Measurements from ENCODE around the gene NUP93.
"Not testable (repeated sequence)": the region's sequence is repeated elsewhere in the genome, so short reads cannot be mapped to it uniquely, and the experiment has no call there.

Gene NUP93

GRCh38 chr16:56709443-56710040 is 20.4 kb upstream of the NUP93 start:
- no peak for DNase-seq

GRCh38 chr16:56710181-56710737 is 19.7 kb upstream of the NUP93 start:
- no peak for DNase-seq

- DNase-seq, result no peak
These were observed 18.1 kb upstream of the NUP93 start for GRCh38 chr16:56711862-56712261.

- DNase-seq, result no peak
These were observed 16.1 kb upstream of the NUP93 start for GRCh38 chr16:56713794-56714193.

GRCh38 chr16:56715126-56715525 is 14.8 kb upstream of the NUP93 start:
- DNase-seq, result no peak

GRCh38 chr16:56716761-56717160 is 13.2 kb upstream of the NUP93 start:
- no peak for DNase-seq

- DNase-seq, result not testable (repeated sequence)
These were observed 12.4 kb upstream of the NUP93 start for GRCh38 chr16:56717532-56717931.

GRCh38 chr16:56722200-56722842 is 7.6 kb upstream of the NUP93 start:
- no peak for DNase-seq

- no peak for DNase-seq
These were observed 5.7 kb upstream of the NUP93 start for GRCh38 chr16:56724191-56724590.

GRCh38 chr16:56726283-56726682 is 3.6 kb upstream of the NUP93 start:
- DNase-seq, result no peak

- no peak for DNase-seq
These were observed 3.0 kb upstream of the NUP93 start for GRCh38 chr16:56726926-56727325.

GRCh38 chr16:56728027-56728426 is 1.9 kb upstream of the NUP93 start:
- DNase-seq, result no peak

GRCh38 chr16:56728980-56729734 is 772 bp upstream of the NUP93 start:
- no peak for DNase-seq

GRCh38 chr16:56732366-56732765 is 2.4 kb downstream of the NUP93 start:
- DNase-seq, result no peak

- DNase-seq, result no peak
These were observed 2.9 kb downstream of the NUP93 start for GRCh38 chr16:56732832-56733231.

GRCh38 chr16:56734429-56734828 is 4.5 kb downstream of the NUP93 start:
- DNase-seq, result no peak

- no peak for DNase-seq
These were observed 6.5 kb downstream of the NUP93 start for GRCh38 chr16:56736476-56736875.

GRCh38 chr16:56737539-56737938 is 7.6 kb downstream of the NUP93 start:
- no peak for DNase-seq

GRCh38 chr16:56738221-56738620 is 8.3 kb downstream of the NUP93 start:
- no peak for DNase-seq

- DNase-seq, result not testable (repeated sequence)
These were observed 9.4 kb downstream of the NUP93 start for GRCh38 chr16:56739378-56739777.

GRCh38 chr16:56741399-56741798 is 11.5 kb downstream of the NUP93 start:
- no peak for DNase-seq

GRCh38 chr16:56742030-56742984 is 12.4 kb downstream of the NUP93 start:
- DNase-seq, result no peak

- no peak for DNase-seq
These were observed 13.9 kb downstream of the NUP93 start for GRCh38 chr16:56743840-56744239.
